GM21576 (cell line): ENCODE results near the gene ZFYVE28.

Experiments used
- ATAC-seq: cut with Tn5 transposase; IDR thresholded peaks from one replicate; pipeline ENCODE4 v1.9.1; 2021; ENCODE audit warnings: mild to moderate bottlenecking, moderate library complexity; ENCODE audit not compliant: unreplicated experiment

Gene ZFYVE28

DNA sequence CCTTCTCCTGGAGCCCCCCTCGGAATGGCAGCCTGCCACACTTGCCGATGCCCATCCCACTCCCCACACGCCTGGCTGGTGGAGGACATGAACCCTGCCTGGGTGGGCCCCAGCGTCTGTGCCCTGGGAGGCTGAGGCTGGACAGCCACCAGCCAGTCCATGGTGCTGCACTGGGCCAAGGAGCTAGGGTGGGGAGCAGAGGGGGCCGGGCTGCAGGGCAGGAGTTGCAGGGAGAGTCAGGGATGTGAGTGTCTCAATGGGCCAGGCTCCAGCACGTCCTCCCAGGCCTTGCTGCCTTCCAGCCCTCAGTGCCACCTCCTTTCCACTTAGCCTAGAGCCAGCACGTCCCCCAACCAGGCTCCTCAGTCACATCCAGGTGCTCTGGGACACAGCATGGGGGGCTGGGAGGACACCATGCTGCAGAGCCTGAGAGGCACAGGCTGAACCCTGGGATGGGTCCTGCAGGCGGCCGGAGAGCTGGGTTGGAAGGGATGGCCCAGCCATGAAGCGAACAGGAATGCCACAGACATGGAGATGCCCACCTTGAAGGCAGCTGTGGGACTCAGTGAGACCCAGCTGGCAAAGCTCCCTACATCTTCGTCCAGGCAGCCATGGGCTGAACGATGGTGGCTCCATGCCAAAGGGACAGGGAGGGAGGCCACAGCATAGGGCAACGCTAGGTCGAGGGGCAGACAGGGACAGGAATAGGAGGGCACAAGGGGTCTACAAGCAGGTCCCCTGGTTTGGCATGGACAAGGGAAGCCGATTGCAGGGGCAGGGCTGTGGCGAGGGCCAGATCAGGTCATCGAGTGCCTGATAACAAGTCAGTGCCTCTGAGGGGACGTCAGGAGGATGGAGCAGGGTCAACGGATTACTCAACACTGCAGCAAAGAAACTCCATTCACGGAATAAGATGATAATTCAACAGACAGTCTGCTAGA is 126.5 kb downstream of the ZFYVE28 start:
- ATAC-seq: no peak

GRCh38 chr4:2290974-2291704 is 127.3 kb downstream of the ZFYVE28 start:
- ATAC-seq: no peak

- no peak for ATAC-seq
These were observed 128.0 kb downstream of the ZFYVE28 start for GRCh38 chr4:2290488-2290887.

DNA sequence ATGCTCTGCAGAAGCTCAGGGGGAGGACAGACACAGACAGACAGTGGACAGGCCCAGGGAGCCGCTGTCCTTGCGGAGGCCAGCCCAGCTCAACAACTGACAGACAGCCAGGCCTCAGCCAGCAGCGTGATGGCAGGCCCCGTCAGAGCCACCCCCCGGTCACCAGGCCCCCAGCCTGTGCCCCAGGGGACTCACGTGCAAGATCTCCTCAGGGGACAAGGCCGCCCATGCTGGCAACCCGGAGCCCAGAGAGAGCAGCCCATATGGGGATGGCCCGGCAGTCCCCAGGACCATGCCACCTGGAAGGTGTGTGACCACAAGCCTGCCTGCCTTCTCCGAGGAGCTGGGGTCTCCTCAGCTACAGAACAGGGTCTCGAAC is 128.5 kb downstream of the ZFYVE28 start:
- no peak for ATAC-seq

DNA sequence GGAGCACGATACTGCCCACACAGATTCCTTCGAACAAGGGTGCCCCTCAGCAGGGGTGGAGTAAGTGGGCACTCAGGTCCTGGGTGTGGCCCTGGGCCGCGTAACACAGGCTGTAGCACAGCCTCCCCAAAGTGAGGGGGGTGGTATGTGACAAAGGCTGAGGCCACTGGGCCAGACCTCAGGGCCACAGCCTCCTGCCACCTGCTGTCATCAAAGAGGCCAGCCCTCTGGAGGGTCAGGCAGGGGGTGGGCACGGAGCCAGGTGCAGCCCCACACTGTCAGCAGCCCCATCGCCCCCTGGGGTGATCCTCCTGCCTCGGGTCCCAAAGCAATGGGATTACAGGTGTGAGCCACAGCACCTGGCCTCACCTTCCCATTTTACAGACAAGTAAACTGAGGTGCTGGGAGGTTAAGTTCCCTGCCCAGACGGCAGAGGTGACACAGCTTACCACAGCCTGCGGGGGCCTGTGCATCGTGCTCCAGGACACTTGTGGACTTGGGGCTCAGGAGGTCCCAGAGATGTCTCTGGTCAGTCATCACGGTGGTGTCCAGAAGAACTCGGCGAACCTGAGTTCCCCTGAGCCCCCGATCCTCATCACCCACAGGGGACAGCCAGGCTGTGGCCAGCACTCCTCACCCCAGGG is 129.0 kb downstream of the ZFYVE28 start:
- ATAC-seq: no peak

DNA sequence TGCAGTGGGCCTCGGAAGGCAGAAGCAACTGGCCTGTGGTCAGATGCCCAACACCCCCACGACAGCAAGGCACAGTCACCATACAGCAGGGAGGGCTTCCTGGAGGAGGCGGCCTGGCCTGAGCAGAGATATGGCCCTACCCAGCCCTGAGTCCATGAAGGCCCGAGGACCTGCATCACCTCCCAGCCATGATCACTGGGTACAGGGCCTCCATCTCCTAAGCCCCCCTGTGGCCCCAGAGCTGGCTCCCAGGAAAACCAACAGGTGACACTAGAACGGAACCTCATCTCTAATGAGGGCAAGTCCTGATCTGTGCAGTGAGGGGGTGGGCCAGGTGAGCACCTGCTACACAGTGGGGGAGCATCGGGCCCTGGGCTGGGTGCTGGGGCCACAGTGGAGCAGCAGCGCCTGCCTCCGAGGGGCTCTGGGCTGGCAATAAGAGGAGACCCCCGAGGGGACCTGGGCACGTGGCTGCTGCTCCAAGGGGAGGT is 130.3 kb downstream of the ZFYVE28 start:
- ATAC-seq: no peak

- ATAC-seq: no peak
These were observed 130.9 kb downstream of the ZFYVE28 start for GRCh38 chr4:2287594-2287915.

GRCh38 chr4:2286904-2287593 is 131.4 kb downstream of the ZFYVE28 start:
- no peak for ATAC-seq

DNA sequence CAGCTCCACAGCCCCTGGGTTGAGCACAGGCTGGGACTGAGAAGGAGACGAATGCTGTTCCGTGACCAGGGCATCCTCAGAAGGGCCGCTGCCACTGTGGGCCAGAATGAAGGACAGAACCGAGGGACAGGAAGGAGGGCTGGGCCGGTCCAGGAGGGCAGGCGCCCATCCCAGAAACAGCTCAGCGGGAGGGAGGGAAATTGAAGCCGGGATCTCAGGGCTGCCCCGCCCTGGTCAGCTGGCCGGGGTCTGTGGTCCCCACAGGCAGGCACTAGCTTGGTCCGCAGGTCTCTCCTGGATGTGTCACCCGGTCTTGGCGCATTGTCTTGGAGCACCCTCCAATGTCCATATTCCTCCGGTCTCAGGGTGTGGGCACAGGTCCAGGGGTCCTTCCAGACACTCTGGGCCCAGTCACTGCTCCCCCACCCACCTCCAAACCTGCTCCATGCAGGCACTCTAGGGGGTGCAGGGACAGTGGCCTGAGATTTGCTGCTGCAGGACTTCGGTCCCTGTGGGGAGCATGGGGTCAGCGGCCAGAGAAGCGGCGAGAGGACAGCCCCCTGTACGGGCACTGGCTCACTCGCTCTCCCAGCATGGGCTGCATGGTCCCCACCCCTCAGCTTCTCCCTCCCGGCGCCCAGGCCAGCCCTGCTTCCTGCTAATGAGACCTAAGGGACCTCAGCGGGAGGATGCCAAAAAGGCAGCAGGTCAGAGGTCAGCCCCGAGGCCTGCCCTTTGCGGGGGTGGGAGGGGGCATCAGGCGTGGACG is 132.6 kb downstream of the ZFYVE28 start:
- ATAC-seq: no peak

- ATAC-seq: no peak
These were observed 133.4 kb downstream of the ZFYVE28 start for GRCh38 chr4:2284934-2285612.

- ATAC-seq: no peak
These were observed 134.1 kb downstream of the ZFYVE28 start for GRCh38 chr4:2284161-2284933.

DNA sequence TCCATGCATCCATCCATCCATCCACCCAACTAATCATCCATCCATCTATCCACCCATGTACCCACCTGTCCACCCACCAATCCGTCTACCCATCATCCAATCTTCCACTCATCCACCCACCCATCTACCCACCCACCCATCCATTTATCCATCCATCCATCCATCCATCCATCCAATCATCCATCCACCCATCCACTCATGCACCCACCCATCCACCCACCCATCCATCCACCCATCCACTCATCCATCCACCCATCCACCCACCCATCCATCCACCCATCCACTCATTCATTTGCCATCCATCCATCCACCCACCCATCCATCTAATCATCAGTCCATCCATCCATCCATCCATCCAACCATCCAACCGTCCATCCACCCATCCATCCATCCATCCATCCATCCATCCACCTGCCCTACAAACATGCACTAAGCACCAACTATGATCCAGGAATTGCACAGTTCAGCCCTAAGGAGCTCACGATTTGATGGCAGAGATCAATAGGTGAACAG is 135.2 kb downstream of the ZFYVE28 start:
- no peak for ATAC-seq

DNA sequence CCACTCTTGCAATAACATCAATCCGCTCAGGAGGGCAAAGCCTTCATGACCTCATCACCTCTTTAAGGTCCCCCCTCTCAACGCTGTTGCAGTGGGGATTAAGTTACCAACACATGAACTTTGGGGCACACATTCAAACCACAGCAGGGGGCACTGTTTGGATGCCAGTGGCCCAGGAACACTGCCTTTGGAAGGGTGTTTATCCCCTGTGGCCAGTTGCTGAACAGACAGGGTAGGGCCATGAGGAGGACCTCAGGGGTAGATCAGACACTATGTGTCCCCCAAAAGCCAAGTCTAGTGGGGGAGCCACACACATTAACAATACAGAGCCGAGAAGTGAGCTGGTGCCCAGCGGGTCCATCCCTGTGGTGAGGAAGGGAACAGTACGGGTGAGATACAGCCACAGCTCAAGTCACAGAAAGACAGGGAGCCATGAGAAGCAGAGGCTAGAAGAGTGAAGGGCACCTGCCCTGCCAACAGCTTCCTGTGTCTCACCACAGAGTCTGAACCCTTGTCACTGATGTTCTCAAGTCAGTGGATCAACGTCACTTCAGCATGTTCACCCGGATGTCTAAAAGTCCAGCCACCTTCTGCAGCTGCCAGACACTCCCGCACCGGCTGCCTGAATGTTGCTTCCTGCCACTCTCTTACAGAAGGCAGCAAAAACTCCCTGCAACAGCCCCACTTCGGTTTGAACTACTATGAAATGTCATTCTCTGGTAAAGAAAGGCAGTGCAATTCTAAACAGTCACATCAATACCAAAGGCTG is 136.7 kb downstream of the ZFYVE28 start:
- peak; percentile 64 for ATAC-seq

GRCh38 chr4:2280531-2281300 is 137.7 kb downstream of the ZFYVE28 start:
- ATAC-seq: no peak

- no peak for ATAC-seq
These were observed 140.5 kb downstream of the ZFYVE28 start for GRCh38 chr4:2277956-2278355.

DNA sequence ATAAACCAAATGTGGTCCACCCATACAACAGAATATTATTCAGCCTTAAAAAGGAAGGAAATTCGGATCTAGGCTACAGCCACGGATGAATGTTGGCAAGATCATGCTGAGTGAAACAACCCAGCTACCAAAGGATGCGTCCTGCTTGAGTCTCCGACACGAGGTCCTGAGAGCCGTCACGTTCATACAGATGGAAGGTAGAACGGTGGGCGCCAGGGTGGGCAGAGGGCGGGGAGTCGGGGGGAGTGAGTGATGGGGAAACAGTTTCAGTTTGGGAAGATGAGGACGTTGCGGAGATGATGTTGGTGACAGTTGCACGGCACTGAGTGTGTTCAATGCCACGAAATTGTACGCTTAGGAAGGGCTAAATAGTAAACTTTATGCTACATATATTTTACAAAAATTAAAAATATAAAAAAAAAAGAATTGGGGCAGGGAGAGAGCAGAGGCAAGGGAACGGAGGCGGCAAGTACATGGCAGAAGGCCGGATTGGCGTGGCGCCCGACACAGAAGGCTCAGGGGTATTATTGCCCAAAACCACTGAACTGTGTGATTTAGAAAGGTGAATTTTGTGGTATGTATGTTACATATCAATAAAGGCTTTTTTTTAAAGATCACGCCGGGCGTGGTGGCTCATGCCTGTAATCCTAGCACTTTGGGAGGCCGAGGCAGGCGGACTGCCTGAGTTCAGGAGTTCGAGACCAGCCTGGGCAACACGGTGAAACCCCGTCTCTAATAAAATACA is 141.7 kb downstream of the ZFYVE28 start:
- ATAC-seq: no peak
